ENCODE results near the gene DPH7. TPM values are rescaled to one million over a fixed set of nuclear protein-coding genes. Genes with fewer than 3 reads are reported as not detected.
A peak's percentile ranks its signal among the peaks of the same experiment; 100 is the strongest.
"Not testable (repeated sequence)": the region's sequence is repeated elsewhere in the genome, so short reads cannot be mapped to it uniquely, and the experiment has no call there.

The DPH7 gene
- 10 to 100 TPM; 26.7 to 35.5 TPM for total RNA-seq

DNA sequence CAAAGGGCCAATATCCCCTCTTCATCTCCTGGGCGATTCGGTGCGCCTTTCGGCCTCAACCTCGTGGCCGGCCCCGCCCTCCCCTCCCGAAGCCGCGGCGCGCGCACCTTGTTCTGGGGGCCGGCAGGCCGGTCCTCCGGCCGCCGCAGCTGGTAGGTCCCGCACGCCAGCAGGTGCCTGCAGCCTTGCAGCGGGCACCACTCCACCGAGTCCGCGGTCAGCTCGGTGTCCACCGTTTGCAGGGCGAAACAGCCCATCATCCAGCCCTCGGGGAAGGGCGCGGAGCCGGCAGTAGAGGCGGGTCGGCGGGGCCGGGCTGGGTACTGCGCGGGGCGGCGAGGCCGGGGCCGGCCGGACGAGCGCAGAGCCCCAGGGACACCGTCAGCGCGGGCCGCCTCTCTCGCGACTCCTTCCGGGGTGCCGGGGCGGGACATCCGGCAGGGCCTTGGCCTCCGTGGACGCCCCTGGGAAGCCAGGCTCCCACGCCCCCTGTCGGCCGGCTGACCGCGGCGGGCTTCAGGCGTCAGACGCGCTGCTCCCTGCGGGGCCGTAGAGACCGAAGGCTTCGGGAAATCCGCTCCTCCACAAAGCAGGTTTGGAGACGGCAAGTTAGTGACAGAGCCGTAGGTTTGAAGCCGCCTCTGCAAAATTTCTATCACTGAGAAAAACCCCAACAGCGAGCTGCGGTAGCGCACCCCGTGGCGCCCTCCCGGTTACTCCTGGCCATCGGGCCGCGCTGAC lies at the start of gene DPH7:
Gene DPH7 (minus strand): TSS at position 408 of the 741 bp plus-strand sequence. CDS start 148 bp downstream, at position 260.
- no peaks in the 10 kb centered on the region for H3K27me3 Mint-ChIP-seq
- peak; percentile 99 for ATAC-seq (replicated peaks)
- no peaks in the 10 kb centered on the region for H3K9me3 Mint-ChIP-seq
- H3K4me1 Mint-ChIP-seq = peaks cover 15% of the 10 kb centered on the region
- H3K27ac Mint-ChIP-seq = peak within 1 kb of the TSS; percentile 72
- H3K36me3 Mint-ChIP-seq (ENCODE audit: low read depth) = peaks cover 52% of the 10 kb centered on the region
- H3K4me3 Mint-ChIP-seq = peak within 1 kb of the TSS; percentile 81

DNA sequence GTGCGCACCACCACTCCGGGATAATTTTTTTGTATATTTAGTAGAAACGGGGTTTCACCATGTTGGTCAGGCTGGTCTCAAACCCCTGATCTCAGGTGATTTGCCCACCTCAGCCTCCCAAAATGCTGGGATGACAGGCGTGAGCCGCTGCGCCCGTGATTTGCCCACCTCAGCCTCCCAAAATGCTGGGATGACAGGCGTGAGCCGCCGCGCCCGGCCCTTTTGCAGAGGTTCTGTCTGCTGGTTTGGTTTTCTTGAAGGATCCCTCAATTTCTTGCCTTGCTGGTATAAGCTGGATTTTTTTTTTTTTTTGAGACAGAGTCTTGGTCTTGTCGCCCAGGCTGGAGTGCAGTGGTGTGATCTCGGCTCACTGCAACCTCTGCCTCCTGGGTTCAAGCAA lies 48.7 kb upstream of the DPH7 start:
- not testable (repeated sequence) for H3K27me3 Mint-ChIP-seq; ATAC-seq (replicated peaks); H3K27ac Mint-ChIP-seq; H3K9me3 Mint-ChIP-seq; H3K4me3 Mint-ChIP-seq
- Mint-ChIP-seq H3K4me1 (peaks cover 36% of the 10 kb centered on the region), H3K36me3 (ENCODE audit: low read depth) (peaks cover 32% of the 10 kb centered on the region)

DNA sequence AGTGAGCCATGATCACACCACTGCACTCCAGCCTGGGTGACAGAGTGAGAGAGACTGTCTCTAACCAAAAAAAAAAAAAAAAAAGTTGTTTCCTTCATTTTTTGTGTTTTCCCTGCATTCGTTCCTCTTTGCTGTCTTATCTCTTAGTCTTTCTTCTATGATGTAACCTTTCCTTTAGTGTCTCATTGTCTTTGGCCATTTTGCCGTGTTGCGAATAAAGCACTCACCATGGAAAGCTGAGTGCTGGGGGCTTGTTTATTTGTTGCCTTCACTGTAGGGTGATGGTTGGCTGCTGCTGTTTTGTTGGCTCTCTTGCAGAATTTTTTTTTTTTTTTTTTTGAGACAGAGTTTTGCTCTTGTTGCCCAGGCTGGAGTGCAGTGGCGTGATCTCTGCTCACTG lies 47.7 kb upstream of the DPH7 start:
- H3K4me3 Mint-ChIP-seq = peak overlapping the region; percentile 18
- no peak for ATAC-seq (replicated peaks)
- no peak overlapping the region for H3K27ac Mint-ChIP-seq
- peaks cover 35% of the 10 kb centered on the region for H3K4me1 Mint-ChIP-seq
- no peaks in the 10 kb centered on the region for H3K9me3 Mint-ChIP-seq
- H3K36me3 Mint-ChIP-seq (ENCODE audit: low read depth) = peaks cover 37% of the 10 kb centered on the region
- no peaks in the 10 kb centered on the region for H3K27me3 Mint-ChIP-seq

DNA sequence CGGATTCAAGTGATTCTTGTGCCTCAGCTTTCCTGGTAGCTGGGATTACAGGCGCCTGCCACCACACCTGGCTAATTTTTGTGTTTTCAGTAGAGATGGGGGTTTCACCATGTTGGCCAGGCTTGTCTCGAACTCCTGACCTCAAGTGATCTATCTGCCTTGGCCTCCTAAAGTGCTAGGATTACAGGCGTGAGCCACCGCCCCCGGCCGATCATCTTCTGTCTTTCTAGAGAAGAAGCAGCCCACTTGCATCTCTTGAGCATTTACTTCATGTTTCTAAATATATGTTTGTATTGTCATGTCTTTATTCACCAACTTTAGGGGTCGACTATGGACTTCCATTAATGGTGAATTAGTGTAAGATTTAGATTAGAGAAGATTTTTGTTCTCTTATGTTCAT lies 43.5 kb upstream of the DPH7 start:
- H3K4me1 Mint-ChIP-seq = peaks cover 32% of the 10 kb centered on the region
- not testable (repeated sequence) for ATAC-seq (replicated peaks); H3K4me3 Mint-ChIP-seq; H3K9me3 Mint-ChIP-seq; H3K27me3 Mint-ChIP-seq
- peak overlapping the region; percentile 56 for H3K27ac Mint-ChIP-seq
- peaks cover 33% of the 10 kb centered on the region for H3K36me3 Mint-ChIP-seq (ENCODE audit: low read depth)

DNA sequence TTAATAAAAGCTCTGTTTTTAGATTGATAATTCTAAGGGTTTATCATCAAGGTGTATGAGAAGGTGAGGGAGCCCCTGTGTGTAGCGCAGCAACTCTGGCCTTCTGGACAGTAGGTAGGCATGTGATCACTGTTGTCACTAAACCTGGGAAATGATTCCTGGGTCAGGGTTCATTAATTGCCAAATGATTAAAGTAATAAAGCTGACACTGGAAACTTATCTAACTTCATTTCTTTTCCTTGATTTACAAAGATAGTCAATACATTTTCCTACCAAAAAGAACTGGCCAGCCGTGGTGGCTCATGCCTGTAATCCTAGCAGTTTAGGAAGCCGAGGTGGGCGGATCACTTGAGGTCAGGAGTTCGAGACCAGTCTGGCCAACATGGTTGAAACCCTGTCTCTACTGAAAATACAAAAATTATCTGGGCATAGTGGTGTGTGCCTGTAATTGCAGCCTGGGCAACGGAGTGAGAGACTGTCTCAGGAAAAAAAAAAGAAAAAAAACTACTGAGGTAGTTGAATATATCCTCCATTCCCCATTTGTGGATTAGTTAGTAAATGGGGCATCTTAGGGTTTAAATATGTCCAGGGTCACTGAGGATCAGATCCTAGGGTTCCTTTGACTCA lies 42.5 kb upstream of the DPH7 start:
- Mint-ChIP-seq H3K9me3 (no peaks in the 10 kb centered on the region), H3K4me1 (peaks cover 29% of the 10 kb centered on the region), H3K27me3 (no peaks in the 10 kb centered on the region), H3K36me3 (ENCODE audit: low read depth) (peaks cover 40% of the 10 kb centered on the region), H3K27ac (no peak overlapping the region), H3K4me3 (peak overlapping the region; percentile 98)
- no peak for ATAC-seq (replicated peaks)

DNA sequence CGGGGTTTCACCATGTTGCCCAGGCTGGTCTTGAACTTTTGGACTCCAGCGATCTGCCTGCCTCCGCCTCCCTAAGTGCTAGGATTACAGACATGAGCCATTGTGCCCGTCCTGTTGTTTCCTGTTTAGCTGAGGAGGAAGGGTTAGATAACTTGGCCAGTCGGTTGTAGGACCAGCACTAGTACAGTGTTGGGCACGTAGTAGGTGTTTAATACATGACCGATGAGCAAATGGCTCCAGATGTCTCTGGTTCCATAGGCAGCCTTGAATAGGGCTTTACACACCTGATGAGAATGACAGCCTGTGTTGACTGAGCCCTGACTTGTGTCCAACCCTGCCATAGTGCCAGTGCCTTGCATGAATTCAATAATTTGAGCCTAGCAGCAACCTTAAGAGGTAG lies 41.9 kb upstream of the DPH7 start:
- H3K36me3 Mint-ChIP-seq (ENCODE audit: low read depth) = peaks cover 42% of the 10 kb centered on the region
- no peak for ATAC-seq (replicated peaks)
- H3K27ac Mint-ChIP-seq = no peak overlapping the region
- peaks cover 27% of the 10 kb centered on the region for H3K4me1 Mint-ChIP-seq
- no peaks in the 10 kb centered on the region for H3K27me3 Mint-ChIP-seq
- no peaks in the 10 kb centered on the region for H3K9me3 Mint-ChIP-seq
- peak overlapping the region; percentile 98 for H3K4me3 Mint-ChIP-seq

DNA sequence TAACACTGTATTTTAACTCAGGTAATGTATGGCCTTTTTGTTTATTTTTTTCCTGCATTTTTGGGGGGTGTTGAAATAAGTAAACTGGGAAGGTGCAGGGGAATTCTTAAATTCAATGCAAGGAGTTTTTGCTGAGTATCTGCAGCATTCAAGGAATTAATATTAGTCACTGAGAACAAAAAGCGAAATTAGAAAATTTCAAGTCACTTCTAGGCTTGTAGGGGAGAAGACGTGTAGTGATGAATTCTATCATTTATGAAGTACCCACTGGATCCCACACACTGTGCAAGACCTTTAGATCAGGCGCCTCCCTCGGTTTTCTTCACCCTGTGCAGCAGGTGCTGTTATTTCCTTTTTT lies 41.3 kb upstream of the DPH7 start:
- H3K4me1 Mint-ChIP-seq = peaks cover 22% of the 10 kb centered on the region
- peak overlapping the region; percentile 98 for H3K4me3 Mint-ChIP-seq
- no peaks in the 10 kb centered on the region for H3K27me3 Mint-ChIP-seq
- H3K27ac Mint-ChIP-seq = peak overlapping the region; percentile 95
- H3K9me3 Mint-ChIP-seq = no peaks in the 10 kb centered on the region
- H3K36me3 Mint-ChIP-seq (ENCODE audit: low read depth) = peaks cover 42% of the 10 kb centered on the region
- peak; percentile 20 for ATAC-seq (replicated peaks)

DNA sequence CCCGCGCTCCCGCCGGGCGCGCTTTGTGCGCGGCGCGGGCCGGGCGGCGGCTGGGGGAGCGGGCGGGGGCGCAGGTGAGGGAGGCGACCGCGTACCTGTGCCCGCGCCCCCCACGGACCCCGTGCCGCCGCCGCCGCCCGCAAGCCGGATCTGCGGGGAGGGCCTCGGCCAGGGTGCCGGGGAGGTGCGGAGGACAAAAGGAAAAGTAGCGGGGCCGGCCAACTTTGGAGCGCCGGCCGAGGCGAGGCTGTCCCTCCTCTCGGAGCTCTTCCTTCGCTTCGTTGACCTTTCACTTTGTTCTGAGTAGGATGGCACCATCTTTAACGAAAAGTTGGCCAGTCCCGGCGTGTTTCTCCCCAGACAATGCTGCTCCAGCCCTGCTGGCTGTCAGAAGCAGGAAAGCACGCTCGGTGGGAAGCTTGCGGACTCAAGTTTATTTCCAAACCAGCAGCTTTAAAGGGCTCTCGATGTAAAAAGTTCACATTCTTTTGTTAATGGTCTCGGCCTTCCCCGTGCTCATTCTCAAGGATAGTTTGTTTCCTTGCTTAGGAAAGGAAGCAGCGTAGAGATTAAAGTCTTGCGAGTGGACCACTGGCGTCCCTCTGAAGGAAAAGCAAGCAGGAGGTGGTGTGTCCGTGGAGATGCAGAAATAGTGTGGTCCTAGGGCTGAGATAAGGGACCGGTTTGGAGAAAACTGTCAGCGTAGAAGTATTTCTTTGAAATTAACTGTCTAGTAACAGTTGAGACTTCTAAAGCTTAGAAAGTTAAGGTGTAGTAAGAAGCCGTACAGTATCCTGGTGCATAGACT lies 40.7 kb upstream of the DPH7 start:
- peak; percentile 21 for ATAC-seq (replicated peaks)
- Mint-ChIP-seq H3K27ac (peak overlapping the region; percentile 95), H3K4me1 (peaks cover 20% of the 10 kb centered on the region), H3K4me3 (peak overlapping the region; percentile 98), H3K9me3 (no peaks in the 10 kb centered on the region), H3K36me3 (ENCODE audit: low read depth) (peaks cover 48% of the 10 kb centered on the region), H3K27me3 (no peaks in the 10 kb centered on the region)

DNA sequence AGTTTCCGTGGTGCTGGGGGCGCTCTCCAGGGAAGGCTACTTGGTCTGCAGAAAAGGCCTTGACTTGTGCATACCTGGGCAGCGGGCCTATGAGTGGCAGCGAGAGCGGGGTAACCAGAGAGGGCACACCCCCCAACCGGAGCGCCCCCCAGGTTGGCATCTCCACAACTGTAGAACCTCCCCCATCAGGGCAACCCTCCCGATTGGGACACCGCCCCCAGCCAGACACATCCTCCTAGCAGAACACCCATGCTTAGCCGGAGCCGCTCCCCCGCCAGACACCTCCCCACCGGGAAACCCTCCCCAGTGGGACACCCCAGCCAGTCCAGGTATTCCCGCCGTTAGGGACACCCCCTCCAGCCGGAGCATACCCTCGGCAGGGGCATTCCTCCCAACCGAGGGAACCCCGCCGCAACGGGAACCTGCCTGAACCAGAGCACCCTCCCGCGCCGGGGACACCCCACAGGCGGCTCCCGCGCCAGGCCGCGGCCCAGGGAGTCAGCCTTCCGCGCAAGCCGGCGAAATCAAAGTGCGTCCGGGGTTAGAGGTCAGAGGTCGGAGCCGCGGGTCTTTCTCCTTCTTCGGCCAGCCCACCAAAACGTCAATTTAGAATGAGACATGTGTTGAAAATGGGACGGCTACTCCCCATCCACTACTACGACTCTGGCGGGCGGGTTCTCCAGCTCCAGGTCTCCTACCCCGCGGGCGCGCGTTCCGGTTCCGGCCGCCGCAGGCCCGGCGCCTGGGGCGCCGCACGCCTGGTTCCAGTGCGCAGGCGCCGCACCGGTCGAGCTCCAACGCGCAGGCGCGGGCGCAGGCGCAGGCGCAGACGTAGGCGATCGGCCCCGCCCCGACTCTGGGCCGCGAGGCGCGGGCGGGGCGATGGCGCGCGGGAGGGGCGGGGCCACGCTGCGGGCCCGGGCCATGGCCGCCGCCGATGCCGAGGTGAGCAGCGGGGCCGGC lies 39.7 kb upstream of the DPH7 start, which contains the start of gene EHMT1:
Gene EHMT1 (plus strand): TSS at position 901 of the 963 bp plus-strand sequence. CDS start 24 bp downstream, at position 925.
- peak; percentile 89 for ATAC-seq (replicated peaks)
- H3K4me3 Mint-ChIP-seq = peak within 1 kb of the TSS; percentile 98
- no peaks in the 10 kb centered on the region for H3K27me3 Mint-ChIP-seq
- H3K4me1 Mint-ChIP-seq = peaks cover 20% of the 10 kb centered on the region
- H3K9me3 Mint-ChIP-seq = no peaks in the 10 kb centered on the region
- H3K36me3 Mint-ChIP-seq (ENCODE audit: low read depth) = peaks cover 44% of the 10 kb centered on the region
- peak within 1 kb of the TSS; percentile 95 for H3K27ac Mint-ChIP-seq

DNA sequence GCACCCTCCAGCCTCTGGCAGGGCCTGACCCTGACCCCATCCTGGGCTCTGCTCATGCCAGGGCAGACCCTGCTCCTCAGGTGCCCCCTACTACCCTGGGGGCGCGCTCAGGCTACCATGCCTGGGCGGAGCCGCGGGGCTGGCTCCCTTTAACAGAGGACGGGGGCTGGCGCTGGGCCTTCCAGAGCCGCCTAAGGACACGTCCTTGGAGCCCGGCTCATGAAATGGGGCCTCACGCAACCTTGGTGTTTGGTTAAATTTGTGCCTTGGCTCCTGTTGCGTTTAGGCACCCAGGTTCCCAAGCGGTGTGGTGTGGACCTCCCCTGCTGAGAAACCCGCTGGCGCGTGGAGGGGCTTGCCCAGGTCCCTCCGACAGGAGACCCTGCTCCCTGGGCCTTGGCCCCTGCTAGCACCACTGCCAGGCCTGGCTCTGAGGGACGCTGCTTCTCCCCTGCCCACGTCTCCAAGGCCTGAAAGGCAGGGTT lies 36.7 kb upstream of the DPH7 start:
- no peak for ATAC-seq (replicated peaks)
- H3K27ac Mint-ChIP-seq = no peak overlapping the region
- H3K4me3 Mint-ChIP-seq = no peak overlapping the region
- peaks cover 21% of the 10 kb centered on the region for H3K4me1 Mint-ChIP-seq
- no peaks in the 10 kb centered on the region for H3K27me3 Mint-ChIP-seq
- peaks cover 29% of the 10 kb centered on the region for H3K36me3 Mint-ChIP-seq (ENCODE audit: low read depth)
- H3K9me3 Mint-ChIP-seq = no peaks in the 10 kb centered on the region

DNA sequence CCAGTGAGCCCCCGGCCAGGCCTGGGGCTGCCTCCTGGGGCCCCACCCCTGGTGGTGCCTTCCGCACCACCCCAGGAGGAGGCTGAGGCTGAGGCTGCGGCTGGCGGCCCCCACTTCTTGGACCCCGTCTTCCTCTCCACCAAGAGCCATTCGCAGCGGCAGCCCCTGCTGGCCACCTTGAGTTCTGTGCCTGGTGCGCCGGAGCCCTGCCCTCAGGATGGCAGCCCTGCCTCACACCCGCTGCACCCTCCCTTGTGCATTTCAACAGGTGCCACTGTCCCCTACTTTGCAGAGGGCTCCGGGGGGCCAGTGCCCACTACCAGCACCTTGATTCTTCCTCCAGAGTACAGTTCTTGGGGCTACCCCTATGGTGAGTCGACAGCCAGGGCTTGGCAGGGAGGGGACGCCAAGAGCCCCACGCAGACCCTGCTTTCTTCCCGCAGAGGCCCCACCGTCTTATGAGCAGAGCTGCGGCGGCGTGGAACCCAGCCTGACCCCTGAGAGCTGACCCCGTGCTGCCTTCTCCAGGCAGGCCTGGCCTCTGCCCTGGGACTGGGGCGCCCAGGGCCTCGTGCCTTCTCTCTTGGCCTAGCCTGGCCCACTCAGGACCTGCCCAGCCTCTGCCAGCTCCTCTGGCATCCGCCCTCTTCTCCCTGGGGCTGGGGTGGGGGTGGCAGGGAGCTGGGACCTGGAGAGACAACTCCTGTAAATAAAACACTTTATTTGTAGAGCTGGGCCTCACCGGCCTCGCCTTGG lies 36.1 kb upstream of the DPH7 start:
- Mint-ChIP-seq H3K9me3 (no peaks in the 10 kb centered on the region), H3K27me3 (no peaks in the 10 kb centered on the region), H3K27ac (no peak overlapping the region), H3K4me3 (no peak overlapping the region), H3K36me3 (ENCODE audit: low read depth) (peaks cover 29% of the 10 kb centered on the region), H3K4me1 (peaks cover 18% of the 10 kb centered on the region)
- ATAC-seq (replicated peaks) = no peak

DNA sequence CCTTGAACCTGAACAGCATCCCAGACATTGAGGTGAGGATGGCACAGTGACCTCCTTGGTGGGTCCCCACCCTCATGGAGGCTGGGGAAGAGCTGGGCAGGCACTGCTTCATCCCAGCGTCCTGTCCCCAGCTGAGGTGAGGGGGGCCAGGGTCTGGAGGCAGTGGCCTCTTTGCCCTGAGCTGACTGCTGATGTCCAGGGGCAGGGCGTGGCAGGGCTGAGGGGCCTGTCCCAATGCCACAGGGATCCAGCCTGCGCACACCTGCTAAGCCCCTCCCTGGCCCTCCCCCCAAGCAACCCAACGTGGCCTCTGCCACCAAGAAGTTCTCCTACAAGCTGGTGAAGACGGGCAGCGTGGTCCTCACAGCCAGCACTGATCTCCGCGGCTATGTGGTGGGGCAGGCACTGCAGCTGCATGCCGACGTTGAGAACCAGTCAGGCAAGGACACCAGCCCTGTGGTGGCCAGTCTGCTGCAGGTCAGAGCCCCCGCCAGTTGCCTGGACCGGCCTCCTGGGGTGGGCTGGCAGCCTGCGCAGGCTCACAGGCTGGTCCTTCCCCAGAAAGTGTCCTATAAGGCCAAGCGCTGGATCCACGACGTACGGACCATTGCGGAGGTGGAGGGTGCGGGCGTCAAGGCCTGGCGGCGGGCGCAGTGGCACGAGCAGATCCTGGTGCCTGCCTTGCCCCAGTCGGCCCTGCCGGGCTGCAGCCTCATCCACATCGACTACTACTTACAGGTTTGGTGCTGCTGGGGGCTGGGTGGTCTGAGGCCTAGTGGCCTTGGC lies 35.2 kb upstream of the DPH7 start:
- Mint-ChIP-seq H3K9me3 (no peaks in the 10 kb centered on the region), H3K27me3 (no peaks in the 10 kb centered on the region), H3K36me3 (ENCODE audit: low read depth) (peaks cover 29% of the 10 kb centered on the region), H3K4me1 (peaks cover 14% of the 10 kb centered on the region), H3K4me3 (no peak overlapping the region), H3K27ac (no peak overlapping the region)
- no peak for ATAC-seq (replicated peaks)
